Activated CD4-positive, alpha-beta T cell treated with anti-CD3 and anti-CD28 coated beads for 48 hours (primary cell): ENCODE measurements around the gene RNF168.
"Not testable (repeated sequence)": the region's sequence is repeated elsewhere in the genome, so short reads cannot be mapped to it uniquely, and the experiment has no call there.

ENCODE experiments used
- DNase-seq: peaks from one replicate; pipeline ENCODE4 v3.0.0-alpha.2; 2020

RNF168 gene

GRCh38 chr3:196503196-196504076, at the start of gene RNF168:
TSS of gene RNF168 (minus strand) at chr3:196503768. CDS start at chr3:196503173, 595 bp downstream.
- DNase-seq = peak; percentile 98

- DNase-seq = no peak
These were observed 48.7 kb upstream of the RNF168 start for GRCh38 chr3:196552253-196552652.

DNA sequence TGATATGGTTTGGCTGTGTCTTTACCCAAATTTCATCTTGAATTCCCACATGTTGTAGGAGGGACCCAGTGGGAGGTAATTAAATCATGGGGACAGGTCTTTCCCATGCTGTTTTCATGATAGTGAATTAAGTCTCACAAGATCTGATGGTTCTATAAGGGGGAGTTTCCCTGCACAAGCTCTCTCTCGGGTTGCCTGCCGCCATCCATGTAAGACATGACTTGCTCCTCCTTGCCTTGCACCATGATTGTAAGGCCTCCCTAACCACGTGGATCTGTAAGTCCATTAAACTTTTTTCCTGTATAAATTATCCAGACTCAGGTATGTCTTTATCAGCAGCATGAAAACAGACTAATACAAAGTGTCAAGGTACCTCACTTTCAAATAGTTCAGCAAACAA, 46.6 kb upstream of the RNF168 start:
- not testable (repeated sequence) for DNase-seq

- not testable (repeated sequence) for DNase-seq
These were observed 45.7 kb upstream of the RNF168 start for GRCh38 chr3:196549312-196549711.

GRCh38 chr3:196547067-196547466, 43.5 kb upstream of the RNF168 start:
- no peak for DNase-seq

DNA sequence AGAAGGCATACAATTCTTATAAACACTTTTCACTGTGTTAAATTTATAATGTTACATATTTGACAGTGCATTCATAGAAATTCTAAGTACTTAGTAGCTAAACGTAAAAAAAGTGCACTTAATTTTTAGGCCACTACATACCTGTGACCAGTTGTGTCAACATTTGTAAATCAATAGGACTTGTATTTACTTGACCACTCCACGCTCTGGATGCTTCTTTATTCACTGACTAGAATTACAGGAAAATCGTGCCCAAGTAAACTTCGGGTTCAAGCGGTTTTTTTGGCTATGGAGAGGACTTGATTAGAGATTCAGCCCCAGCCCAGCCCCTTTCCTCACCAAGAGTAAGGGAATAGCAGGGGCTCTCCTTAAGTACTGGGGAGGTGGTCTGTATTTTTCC, 43.0 kb upstream of the RNF168 start:
- no peak for DNase-seq

DNA sequence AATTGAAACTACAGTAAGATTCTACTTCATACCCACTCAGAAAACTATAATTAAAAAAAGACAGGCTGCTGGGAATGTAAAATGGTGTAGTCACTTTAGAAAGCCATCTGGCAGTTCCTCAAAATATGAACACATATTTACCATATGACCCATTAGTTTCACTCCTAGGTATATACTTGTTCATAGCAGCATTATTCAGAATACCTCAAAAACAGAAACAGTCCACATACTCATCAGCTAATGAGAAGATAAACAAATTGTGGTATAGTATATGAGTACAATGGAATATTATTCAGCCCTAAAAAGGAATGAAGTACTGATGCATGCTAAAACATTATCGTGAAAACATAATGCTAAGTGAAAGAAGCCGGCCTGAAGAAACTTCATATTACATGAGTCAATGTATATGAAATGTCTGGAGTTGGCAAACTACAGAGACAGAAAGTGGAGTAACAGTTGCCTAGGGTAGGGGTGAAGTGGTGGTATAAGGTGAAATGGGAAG, 41.0 kb upstream of the RNF168 start:
- DNase-seq = no peak

DNA sequence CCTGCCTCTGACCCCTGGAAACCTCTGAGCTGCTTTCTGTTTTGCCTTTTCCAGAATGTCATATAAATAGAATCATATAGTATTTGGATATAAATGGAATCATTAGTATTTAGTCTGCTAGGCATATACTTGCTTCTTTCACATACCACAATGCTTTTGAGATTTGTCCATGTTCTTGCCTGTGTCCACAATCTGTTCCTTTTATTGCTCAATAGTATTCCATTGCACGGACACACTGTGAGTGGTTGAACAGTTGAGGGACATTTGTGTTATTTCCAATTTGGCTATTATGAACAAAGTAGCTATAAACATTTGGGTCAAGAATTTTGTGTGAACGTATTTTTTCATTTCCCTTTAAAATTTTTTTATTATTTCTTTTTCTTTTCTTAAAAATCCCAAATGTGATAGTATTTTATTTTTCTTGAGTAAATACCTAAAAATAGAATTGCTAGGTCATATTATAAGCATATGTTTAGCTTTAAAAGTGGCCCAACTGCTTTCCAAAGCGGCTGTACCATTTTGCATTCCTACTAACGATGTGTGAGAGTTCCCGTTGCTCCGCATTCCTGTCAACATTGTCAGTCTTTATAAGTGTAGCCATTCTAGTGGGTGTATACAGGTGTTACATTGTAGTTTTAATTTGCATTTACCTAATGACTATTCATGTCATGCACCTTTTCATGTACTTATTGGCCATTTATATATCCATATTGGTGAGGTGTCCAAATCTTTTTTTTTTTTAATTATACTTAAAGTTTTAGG, 38.3 kb upstream of the RNF168 start:
- DNase-seq = no peak

- peak; percentile 80 for DNase-seq
These were observed 33.9 kb upstream of the RNF168 start for GRCh38 chr3:196537319-196537984.

GRCh38 chr3:196533260-196533681, 29.7 kb upstream of the RNF168 start:
- DNase-seq = no peak

DNA sequence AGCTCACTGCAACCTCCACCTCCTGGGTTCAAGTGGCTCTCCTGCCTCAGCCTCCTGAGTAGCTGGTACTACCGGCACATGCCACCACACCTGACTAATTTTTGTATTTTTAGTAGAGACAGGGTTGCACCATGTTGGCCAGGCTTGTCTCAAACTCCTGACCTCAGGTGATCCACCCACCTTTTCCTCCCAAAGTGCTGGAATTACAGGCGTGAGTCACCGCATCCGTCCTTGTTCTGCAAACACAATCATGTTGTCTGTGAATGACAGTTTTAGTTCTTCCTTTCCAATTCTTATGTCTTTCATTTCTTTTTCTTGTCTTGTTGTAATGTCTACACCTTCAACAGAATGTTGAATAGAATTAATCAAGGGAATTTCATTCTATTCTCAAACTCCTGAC, 27.9 kb upstream of the RNF168 start:
- DNase-seq = no peak

GRCh38 chr3:196528639-196529233, 25.2 kb upstream of the RNF168 start:
- DNase-seq = peak; percentile 91

GRCh38 chr3:196525141-196525540, 21.6 kb upstream of the RNF168 start:
- DNase-seq = no peak

GRCh38 chr3:196524527-196524926, 21.0 kb upstream of the RNF168 start:
- DNase-seq = no peak

GRCh38 chr3:196523841-196524240, 20.3 kb upstream of the RNF168 start:
- no peak for DNase-seq

DNA sequence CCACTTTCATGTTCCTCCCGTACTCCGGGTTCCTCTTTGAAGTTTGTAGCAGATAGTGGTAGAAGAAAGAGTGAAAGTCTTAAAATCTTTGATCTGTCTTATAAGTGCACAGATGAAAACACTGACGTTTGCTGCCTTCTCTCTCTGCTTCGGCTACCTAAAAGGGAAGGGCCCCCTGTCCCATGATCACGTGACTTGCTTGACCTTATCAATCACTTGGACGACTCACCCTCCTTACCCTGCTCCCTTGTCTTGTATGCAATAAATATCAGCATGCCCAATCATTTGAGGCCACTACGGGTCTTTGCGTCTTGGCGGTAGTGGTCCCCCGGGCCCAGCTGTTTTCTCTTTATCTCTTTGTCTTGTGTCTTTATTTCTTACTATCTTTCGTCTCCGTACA, 17.7 kb upstream of the RNF168 start:
- DNase-seq = not testable (repeated sequence)

- peak; percentile 51 for DNase-seq
These were observed 16.1 kb upstream of the RNF168 start for GRCh38 chr3:196519718-196520082.

GRCh38 chr3:196518966-196519717, 15.6 kb upstream of the RNF168 start:
- DNase-seq = peak; percentile 80

DNA sequence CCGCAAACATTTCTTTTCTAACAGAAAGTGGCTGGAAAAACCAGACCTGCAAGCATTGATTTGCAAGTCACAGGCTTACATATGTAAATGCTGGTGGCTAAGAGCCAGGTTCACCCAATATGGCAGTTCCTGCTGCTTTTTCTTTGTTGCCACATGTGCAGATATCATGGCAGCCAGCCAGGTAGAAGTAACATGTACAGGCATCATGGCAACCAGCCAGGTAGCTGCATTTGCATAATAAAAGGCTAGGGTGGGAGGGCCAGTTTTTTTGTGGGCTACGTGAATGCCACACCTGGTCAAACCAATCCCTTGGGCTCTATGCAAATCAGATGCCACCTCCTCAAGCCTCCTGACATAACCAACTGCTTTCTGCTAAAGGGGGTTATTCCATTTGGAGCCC, 14.4 kb upstream of the RNF168 start:
- no peak for DNase-seq

DNA sequence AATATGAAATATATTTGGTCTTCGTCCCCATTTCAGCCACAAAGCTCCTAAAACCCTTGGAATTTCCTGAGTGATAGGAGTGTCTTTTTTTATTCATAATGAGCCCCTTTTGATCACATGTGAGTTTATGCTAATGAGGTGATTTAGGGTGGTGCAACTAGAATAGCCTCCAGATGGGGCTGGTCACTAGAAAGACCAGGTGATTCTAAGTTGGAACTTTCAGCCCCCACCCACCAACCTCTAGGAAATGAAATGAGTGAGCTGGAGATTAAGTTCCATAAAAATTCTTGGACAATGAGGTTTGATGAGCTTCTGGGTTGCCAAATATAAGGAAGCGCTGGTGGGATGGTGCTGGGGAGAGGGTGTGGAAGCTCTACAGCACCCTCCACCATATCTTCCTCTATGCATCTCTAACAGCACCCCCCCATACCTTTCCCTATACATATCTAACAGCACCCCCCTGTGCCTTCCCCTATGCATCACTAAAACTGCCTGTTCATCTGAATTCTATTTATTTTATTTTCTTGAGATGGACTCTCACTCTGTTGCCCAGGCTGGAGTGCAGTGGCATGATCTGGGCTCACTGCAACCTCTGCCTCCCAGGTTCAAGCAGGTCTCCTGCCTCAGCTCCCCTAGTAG, 13.7 kb upstream of the RNF168 start:
- no peak for DNase-seq

- DNase-seq = no peak
These were observed 11.5 kb upstream of the RNF168 start, which contains the start of gene SMCO1 for GRCh38 chr3:196514913-196515621. TSS of gene SMCO1 (minus strand) at chr3:196515346. CDS start at chr3:196515209, 137 bp downstream.
